Measurements from ENCODE around the gene FOXC2.

DNA sequence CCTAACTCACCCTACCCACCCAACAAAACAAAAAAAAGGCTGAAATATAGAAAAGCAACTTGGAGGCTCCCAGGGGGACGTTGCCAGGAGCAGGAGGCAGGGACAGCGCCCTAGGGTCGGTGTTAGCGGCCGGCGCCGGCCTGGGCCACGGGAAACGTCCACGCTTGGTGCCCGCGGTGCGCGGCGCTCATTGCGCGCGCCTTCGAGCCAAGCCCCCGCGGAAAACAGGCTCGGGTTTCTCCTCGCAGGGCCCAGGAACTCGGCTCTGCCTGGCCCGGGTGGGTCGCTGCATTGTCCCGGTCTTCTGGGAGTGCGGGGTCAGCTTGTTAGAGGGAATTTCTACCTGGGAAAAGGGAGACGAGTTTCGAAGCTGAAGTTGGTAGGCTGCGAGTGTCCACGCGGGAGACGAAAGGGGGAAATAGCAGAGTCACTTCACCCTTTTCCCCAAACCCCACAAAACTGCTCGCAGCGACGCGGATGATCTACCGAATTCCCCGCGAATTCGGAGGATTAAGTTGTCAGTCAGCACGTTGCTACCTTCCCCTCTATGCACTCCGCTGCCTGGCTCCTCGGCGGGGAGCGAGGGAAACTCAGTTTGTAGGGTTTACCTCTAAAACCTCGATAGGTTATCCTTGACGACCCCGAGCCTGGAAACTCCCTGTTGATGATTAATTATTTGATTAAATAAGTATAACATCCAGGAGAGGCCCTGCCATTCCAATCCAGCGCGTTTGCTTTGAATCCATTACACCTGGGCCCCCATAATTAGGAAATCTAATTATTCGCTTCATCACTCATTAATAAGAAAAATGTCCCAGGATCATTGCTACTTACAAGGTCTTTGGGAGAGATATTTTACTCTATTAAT is 751 bp upstream of the FOXC2 start:
- TF ChIP-seq POLR2A (IDR thresholded peaks at IDR 0.05; ENCODE audit: low read depth, low read length) = no peak
- TF ChIP-seq POLR2AphosphoS5 (IDR thresholded peaks at IDR 0.05; ENCODE audit: low read depth, low read length) = no peak
